ENCODE measurements around the gene ZNF367.
"Not testable (repeated sequence)": the region's sequence is repeated elsewhere in the genome, so short reads cannot be mapped to it uniquely, and the experiment has no call there.

Gene ZNF367

DNA sequence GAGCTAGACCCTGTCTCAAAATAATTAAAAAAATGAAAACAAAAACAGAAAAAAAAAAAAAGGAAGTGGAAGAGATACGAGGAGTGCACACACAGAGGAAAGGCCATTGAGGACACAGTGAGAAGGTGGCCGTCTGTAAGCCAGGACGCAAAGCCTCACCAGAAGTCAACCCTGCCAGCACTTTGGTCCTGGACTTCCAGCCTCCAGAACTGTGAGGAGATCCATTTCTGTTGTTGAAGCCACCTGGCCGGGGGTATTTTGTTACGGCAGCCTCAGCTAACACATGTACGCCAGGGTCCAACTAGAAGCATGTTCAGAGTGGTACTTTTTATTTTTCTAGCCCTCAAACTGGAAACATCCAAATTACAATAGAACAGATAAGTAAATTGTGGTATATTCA lies 56.5 kb downstream of the ZNF367 start:
- no peak for DNase-seq (ENCODE audit: low spot score)

DNA sequence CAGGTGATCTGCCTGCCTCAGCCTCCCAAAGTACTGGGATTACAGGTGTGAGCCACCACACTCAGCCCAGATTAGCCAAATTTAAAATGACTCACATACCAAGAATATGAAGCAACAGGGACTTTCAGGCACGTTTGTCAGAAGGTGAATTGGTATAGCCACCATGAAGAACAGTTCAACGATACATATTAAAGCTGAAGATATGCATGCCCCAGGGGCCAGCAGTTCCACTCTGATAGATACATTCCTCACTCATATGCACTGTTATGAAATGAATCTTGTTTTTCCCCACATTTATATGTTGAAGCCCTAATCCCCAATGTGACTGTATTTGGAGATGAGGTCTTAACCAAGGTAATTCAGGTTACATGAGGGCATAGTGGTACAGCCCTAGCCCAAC lies 57.2 kb downstream of the ZNF367 start:
- no peak for DNase-seq (ENCODE audit: low spot score)

GRCh38 chr9:96360523-96360922 lies 57.6 kb downstream of the ZNF367 start:
- not testable (repeated sequence) for DNase-seq (ENCODE audit: low spot score)

DNA sequence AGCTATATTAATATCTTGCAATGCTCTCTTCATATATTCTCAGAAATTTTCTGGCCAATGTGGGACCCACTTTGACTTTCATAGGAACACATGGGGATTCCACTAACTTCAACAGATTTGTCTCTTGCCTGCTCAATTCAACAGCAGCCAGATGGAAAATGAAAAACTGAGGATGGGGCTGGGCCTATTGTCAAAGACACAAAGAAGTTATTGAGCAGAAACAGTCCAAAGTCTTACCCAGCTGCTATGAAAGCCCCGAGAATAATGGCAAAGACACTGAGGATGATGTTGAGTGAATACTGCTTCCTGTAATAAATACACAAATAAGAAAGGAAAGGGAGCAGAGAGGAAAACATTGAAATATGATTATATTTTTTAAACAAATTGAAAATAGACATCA lies 67.3 kb downstream of the ZNF367 start:
- no peak for DNase-seq (ENCODE audit: low spot score)

GRCh38 chr9:96348261-96348660 lies 69.9 kb downstream of the ZNF367 start:
- DNase-seq (ENCODE audit: low spot score), result no peak

DNA sequence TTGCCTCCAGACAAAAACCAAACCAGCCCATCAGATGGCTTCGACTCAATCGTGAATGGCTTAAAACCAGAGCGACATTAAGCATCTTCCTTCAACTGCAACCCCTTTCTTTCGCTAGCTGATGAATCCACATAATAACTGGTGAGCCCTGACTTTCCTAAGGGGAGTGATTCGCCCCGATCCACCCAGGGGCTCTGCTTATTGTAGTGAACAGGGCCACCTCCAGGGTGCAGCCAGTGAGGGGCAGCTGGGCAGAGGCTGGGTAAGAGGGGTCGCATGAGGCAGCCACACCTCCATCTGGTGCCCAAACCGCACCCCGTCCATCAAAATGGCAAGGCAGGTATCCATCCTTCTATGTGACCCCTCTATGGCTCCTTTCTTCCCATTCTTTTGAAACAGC lies 72.6 kb downstream of the ZNF367 start:
- no peak for DNase-seq (ENCODE audit: low spot score)

- peak; percentile 86 for DNase-seq (ENCODE audit: low spot score)
Measured at GRCh38 chr9:96344458-96345180, 73.6 kb downstream of the ZNF367 start.

- no peak for DNase-seq (ENCODE audit: low spot score)
Measured at GRCh38 chr9:96343515-96344360, 74.4 kb downstream of the ZNF367 start.

DNA sequence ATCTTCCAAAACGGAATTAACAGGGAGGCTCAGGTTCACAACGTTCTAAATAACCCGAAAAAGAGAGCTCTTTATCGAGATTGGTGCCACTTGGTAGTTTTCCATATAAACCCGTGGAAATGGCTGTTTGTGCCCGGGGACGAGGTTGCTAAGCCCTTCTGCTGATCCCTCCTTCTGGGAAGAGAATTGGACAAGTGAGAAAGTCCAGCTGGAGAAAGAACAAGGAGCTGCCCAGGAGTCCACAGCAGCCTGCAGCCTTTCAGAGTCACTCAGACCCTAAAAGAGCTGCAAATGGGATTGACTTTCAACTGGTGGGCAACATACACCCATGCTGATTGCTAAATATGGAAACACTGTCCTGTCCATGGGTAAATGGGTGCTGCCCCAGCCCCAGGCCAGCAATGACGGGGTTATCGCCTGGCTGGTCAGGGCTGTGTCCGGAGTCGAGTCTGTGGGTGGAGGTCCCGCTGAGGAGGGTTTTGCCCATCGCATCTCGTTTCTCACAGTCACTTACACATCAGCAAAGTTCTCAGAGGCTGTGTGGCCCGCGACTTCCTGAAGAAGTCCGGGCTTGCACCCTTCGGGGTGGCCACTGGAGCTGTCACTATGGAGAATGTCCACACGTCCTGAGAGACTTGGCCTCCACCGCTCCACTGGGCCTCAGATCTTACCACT lies 75.5 kb downstream of the ZNF367 start:
- no peak for DNase-seq (ENCODE audit: low spot score)

GRCh38 chr9:96340707-96341106 lies 77.5 kb downstream of the ZNF367 start:
- DNase-seq (ENCODE audit: low spot score), result no peak

- DNase-seq (ENCODE audit: low spot score), result no peak
Measured at GRCh38 chr9:96338299-96338698, 79.9 kb downstream of the ZNF367 start.

All from iPS-NIHi11 (cell line).